NT2/D1 (cell line): ENCODE measurements around the gene PLEKHJ1.

Experiments used
- SUZ12 ChIP-seq: IDR thresholded peaks from 2 replicates; pipeline ENCODE4 v1.6.1; 2011; ENCODE audit not compliant: insufficient read length, insufficient read depth; ENCODE audit errors: extremely low read depth
- ZNF274 ChIP-seq: IDR thresholded peaks from 2 replicates; pipeline ENCODE4 v1.6.1; 2011; ENCODE audit warnings: mild to moderate bottlenecking, low read depth, low read length

GRCh38 chr19:2221250-2221831 is 14.8 kb downstream of the PLEKHJ1 start:
- no peak for TF ChIP-seq ZNF274
- TF ChIP-seq SUZ12 = no peak
